GM06990 (cell line): ENCODE data around the gene IRX4.
"Not testable (repeated sequence)": the region's sequence is repeated elsewhere in the genome, so short reads cannot be mapped to it uniquely, and the experiment has no call there.

ENCODE experiments used
- DNase-seq: peaks from one replicate; pipeline ENCODE4 v3.0.0-alpha.2; 2011; ENCODE audit not compliant: insufficient read length; ENCODE audit errors: extremely low read depth
- H3K27me3 ChIP-seq: replicated peaks from 2 replicates; pipeline ENCODE4 v1.6.0; 2011; ENCODE audit warnings: low read length; ENCODE audit not compliant: control insufficient read depth, insufficient read depth
- H3K36me3 ChIP-seq: 2 replicates; pipeline ENCODE4 v1.5.1; 2011; ENCODE audit warnings: low read length; ENCODE audit not compliant: control insufficient read depth, insufficient read depth
- H3K4me3 ChIP-seq: replicated peaks from 2 replicates; pipeline ENCODE4 v1.5.1; 2011; ENCODE audit warnings: low read depth, mild to moderate bottlenecking, control low read depth, low read length
- CTCF ChIP-seq: IDR thresholded peaks from 2 replicates; pipeline ENCODE4 v1.5.1; 2011; ENCODE audit warnings: low read length, control low read depth, mild to moderate bottlenecking, inconsistent platforms; ENCODE audit not compliant: insufficient read depth, poor library complexity, severe bottlenecking

IRX4 gene

GRCh38 chr5:1871441-1871840 lies 11.3 kb downstream of the IRX4 start:
- DNase-seq = no peak
- Histone ChIP-seq H3K36me3 (no peaks in the 10 kb centered on the region), H3K4me3 (no peak overlapping the region), H3K27me3 (no peaks in the 10 kb centered on the region; the same call in none of the 2 replicates)
- TF ChIP-seq CTCF = no peak

- not testable (repeated sequence) for DNase-seq, H3K36me3 ChIP-seq, H3K27me3 ChIP-seq, H3K4me3 ChIP-seq
Measured at GRCh38 chr5:1870435-1871272, 12.1 kb downstream of the IRX4 start.

- Histone ChIP-seq H3K27me3 (peaks cover 2% of the 10 kb centered on the region), H3K36me3 (no peaks in the 10 kb centered on the region), H3K4me3 (no peak overlapping the region)
- TF ChIP-seq CTCF = no peak
- DNase-seq = no peak
Measured at GRCh38 chr5:1868886-1869475, 13.7 kb downstream of the IRX4 start.

- Histone ChIP-seq H3K36me3 (no peaks in the 10 kb centered on the region), H3K27me3 (peaks cover 2% of the 10 kb centered on the region), H3K4me3 (no peak overlapping the region)
- DNase-seq = no peak
- no peak for TF ChIP-seq CTCF
Measured at GRCh38 chr5:1867815-1868143, 14.9 kb downstream of the IRX4 start.

- no peak for DNase-seq
- Histone ChIP-seq H3K27me3 (peaks cover 2% of the 10 kb centered on the region; the same call in 1 of the 2 replicates), H3K4me3 (no peak overlapping the region), H3K36me3 (no peaks in the 10 kb centered on the region)
- TF ChIP-seq CTCF = no peak
Measured at GRCh38 chr5:1867114-1867814, 15.5 kb downstream of the IRX4 start.

GRCh38 chr5:1865948-1866347 lies 16.8 kb downstream of the IRX4 start:
- no peak for TF ChIP-seq CTCF
- Histone ChIP-seq H3K27me3 (peaks cover 2% of the 10 kb centered on the region; the same call in 1 of the 2 replicates), H3K4me3 (no peak overlapping the region), H3K36me3 (no peaks in the 10 kb centered on the region)
- DNase-seq = no peak
